SU-DHL-6 (cell line): Measurements from ENCODE around the gene PDE1C.

Experiments used
- H2AFZ ChIP-seq: fragments of 200-600 bp; sonication (generic); 2 replicates; pipeline ENCODE4 v1.6.1; 2014; ENCODE audit warnings: low read depth, mild to moderate bottlenecking, moderate library complexity, mixed read lengths, antibody characterized with exemption, low read length; ENCODE audit not compliant: severe bottlenecking
- H3F3A ChIP-seq: fragments of 200-600 bp; shearing (Covaris generic); 2 replicates; pipeline ENCODE4 v1.6.0; 2016; ENCODE audit warnings: antibody characterized with exemption, mild to moderate bottlenecking; ENCODE audit not compliant: insufficient read depth
- H3K27ac ChIP-seq: fragments of 200-600 bp; sonication (generic); 2 replicates; pipeline ENCODE4 v1.5.1; 2016; ENCODE audit warnings: low read depth, mild to moderate bottlenecking, low read length, moderate library complexity, mixed read lengths
- H3K27me3 ChIP-seq: fragments of 200-600 bp; sonication (generic), shearing (Covaris generic); 2 replicates; pipeline ENCODE4 v1.6.0; 2014; ENCODE audit warnings: mild to moderate bottlenecking, low read length
- H3K36me3 ChIP-seq: fragments of 200-600 bp; sonication (generic); 2 replicates; pipeline ENCODE4 v1.6.1; 2014; ENCODE audit warnings: mild to moderate bottlenecking, low read length, mixed read lengths
- H3K4me2 ChIP-seq: fragments of 300-600, 200-600 bp; shearing (Covaris generic), sonication (generic); 2 replicates; pipeline ENCODE4 v1.6.0; 2014; ENCODE audit warnings: low read length, low read depth, mild to moderate bottlenecking; ENCODE audit not compliant: poor library complexity, severe bottlenecking
- H3K4me3 ChIP-seq: fragments of 200-600 bp; sonication (generic); 2 replicates; pipeline ENCODE4 v1.5.1; 2014; ENCODE audit warnings: antibody characterized with exemption, low read length, mild to moderate bottlenecking, mixed read lengths; ENCODE audit not compliant: insufficient read depth, poor library complexity, severe bottlenecking
- H3K79me2 ChIP-seq: fragments of 200-600 bp; sonication (generic); 2 replicates; pipeline ENCODE4 v1.6.1; 2014; ENCODE audit warnings: mild to moderate bottlenecking, low read length, moderate library complexity; ENCODE audit not compliant: insufficient read depth
- H3K9ac ChIP-seq: fragments of 200-600 bp; sonication (generic); 2 replicates; pipeline ENCODE4 v1.7.0; 2014; ENCODE audit warnings: mild to moderate bottlenecking, low read length
- H3K9me2 ChIP-seq: fragments of 200-600 bp; sonication (generic); replicated peaks from 2 replicates; pipeline ENCODE4 v1.6.1; 2014; ENCODE audit warnings: low read length; ENCODE audit not compliant: insufficient read depth
- H3K9me3 ChIP-seq: fragments of 200-600 bp; sonication (generic); 2 replicates; pipeline ENCODE4 v1.6.1; 2014; ENCODE audit warnings: low read length, mixed read lengths; ENCODE audit not compliant: insufficient read depth
- H4K20me1 ChIP-seq: fragments of 200-600 bp; sonication (generic); 2 replicates; pipeline ENCODE4 v1.6.1; 2014; ENCODE audit warnings: low read depth, mild to moderate bottlenecking, antibody characterized with exemption, low read length, moderate library complexity, mixed read lengths
- EZH2phosphoT487 ChIP-seq: fragments of 200-600 bp; sonication (generic), shearing (Covaris generic); conservative IDR thresholded peaks from 2 replicates; pipeline ENCODE4 v1.6.1; 2018; ENCODE audit warnings: mild to moderate bottlenecking, antibody characterized with exemption, low read length, moderate library complexity, mixed read lengths
- TF ChIP-seq, protein P1 (sequence below): fragments of 200-600 bp; sonication (generic); IDR thresholded peaks from one replicate; pipeline ENCODE4 v1.5.1; 2017; ENCODE audit warnings: antibody characterized with exemption, mild to moderate bottlenecking, low read length, moderate library complexity; ENCODE audit not compliant: insufficient read depth, poor library complexity, severe bottlenecking

Gene PDE1C

DNA sequence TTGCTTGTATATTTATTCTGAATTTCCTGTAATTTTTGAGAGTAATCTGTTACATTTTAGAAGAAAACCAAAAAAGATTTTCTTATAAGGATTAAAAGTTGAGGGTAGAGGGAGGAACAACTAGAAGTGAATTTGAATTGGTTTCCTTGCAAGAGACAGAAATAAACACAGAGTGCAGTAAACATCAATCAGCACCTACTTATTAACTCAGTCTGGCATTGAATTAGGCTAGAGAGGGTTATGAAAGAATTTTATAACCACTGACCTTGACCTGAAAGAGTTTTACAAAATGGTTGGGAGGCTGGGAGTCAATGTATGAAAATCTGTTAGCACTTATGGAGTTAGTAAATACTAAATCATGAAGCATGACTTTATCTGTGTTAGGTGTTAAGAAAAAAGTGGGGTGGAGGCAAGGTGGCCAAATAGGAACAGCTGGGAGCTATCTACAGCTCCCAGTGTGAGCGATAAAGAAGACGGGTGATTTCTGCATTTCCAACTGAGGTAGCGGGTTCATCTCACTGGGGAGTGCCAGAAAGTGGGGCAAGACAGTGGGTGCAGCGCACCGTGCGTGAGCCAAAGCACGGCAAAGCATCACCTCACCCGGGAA is 106.5 kb downstream of the PDE1C start:
- Histone ChIP-seq H3K4me2 (no peak overlapping the region), H3K9me3 (no peaks in the 10 kb centered on the region), H4K20me1 (no peaks in the 10 kb centered on the region), H3K79me2 (no peaks in the 10 kb centered on the region), H3K27ac (no peak overlapping the region), H3K27me3 (no peaks in the 10 kb centered on the region), H3K4me3 (no peak overlapping the region), H3F3A (no peaks in the 10 kb centered on the region), H3K9ac (no peak overlapping the region), H3K36me3 (no peaks in the 10 kb centered on the region), H3K9me2 (no peaks in the 10 kb centered on the region), H2AFZ (no peak overlapping the region)
- no peak for TF ChIP-seq EZH2phosphoT487
- TF ChIP-seq, protein P1, sequence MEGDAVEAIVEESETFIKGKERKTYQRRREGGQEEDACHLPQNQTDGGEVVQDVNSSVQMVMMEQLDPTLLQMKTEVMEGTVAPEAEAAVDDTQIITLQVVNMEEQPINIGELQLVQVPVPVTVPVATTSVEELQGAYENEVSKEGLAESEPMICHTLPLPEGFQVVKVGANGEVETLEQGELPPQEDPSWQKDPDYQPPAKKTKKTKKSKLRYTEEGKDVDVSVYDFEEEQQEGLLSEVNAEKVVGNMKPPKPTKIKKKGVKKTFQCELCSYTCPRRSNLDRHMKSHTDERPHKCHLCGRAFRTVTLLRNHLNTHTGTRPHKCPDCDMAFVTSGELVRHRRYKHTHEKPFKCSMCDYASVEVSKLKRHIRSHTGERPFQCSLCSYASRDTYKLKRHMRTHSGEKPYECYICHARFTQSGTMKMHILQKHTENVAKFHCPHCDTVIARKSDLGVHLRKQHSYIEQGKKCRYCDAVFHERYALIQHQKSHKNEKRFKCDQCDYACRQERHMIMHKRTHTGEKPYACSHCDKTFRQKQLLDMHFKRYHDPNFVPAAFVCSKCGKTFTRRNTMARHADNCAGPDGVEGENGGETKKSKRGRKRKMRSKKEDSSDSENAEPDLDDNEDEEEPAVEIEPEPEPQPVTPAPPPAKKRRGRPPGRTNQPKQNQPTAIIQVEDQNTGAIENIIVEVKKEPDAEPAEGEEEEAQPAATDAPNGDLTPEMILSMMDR: no peak

DNA sequence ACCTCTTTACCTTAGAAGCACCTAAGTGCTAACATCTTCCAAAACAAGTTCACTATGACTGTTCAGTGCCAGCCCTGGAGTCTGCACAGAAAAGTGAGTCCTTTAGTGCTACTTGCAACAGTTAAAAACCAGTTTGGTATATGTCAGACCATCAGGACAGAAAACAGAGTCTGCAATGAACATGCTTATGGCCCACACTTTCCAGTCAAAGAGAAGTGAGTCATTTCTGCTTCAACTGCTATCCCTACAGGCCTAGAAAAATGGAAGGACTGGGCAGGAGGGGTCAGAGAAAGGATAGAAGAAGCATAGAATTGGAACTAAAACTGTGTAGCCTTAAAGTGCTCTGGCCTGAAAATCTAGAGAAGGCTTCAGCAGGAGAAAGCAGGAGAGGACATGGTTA is 108.0 kb downstream of the PDE1C start:
- H3K36me3 ChIP-seq: no peaks in the 10 kb centered on the region
- H3K9me3 ChIP-seq: no peaks in the 10 kb centered on the region
- H3K9me2 ChIP-seq: no peaks in the 10 kb centered on the region
- no peak overlapping the region for H3K27ac ChIP-seq
- no peak overlapping the region for H3K9ac ChIP-seq
- no peak for TF ChIP-seq EZH2phosphoT487
- TF ChIP-seq, protein P1: no peak
- no peaks in the 10 kb centered on the region for H3F3A ChIP-seq
- H3K4me3 ChIP-seq: no peak overlapping the region
- no peak overlapping the region for H2AFZ ChIP-seq
- H3K4me2 ChIP-seq: no peak overlapping the region
- no peaks in the 10 kb centered on the region for H4K20me1 ChIP-seq
- H3K79me2 ChIP-seq: no peaks in the 10 kb centered on the region
- no peaks in the 10 kb centered on the region for H3K27me3 ChIP-seq

DNA sequence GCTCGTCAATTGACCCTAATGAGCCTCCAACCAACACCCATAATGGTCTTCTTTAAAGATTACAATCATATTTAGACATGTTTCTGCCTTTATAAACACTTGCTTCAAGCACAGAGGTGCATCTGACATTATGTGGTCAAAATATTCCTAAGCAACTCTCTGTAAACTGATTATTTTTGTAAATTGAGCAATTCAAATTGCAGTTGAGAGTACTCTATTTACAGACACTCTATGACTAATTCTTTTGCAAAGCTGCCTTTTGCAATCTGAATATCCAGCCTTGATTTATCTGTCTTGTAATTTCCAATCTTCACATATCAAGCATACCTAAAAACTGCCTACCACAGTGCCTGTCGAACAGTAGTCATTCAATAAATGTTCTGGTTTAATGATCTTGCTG is 112.0 kb downstream of the PDE1C start:
- no peaks in the 10 kb centered on the region for H3F3A ChIP-seq
- no peaks in the 10 kb centered on the region for H3K27me3 ChIP-seq
- no peaks in the 10 kb centered on the region for H3K9me3 ChIP-seq
- H3K79me2 ChIP-seq: no peaks in the 10 kb centered on the region
- H4K20me1 ChIP-seq: no peaks in the 10 kb centered on the region
- H3K4me3 ChIP-seq: no peak overlapping the region
- H3K9me2 ChIP-seq: no peaks in the 10 kb centered on the region
- no peak overlapping the region for H3K27ac ChIP-seq
- H3K4me2 ChIP-seq: no peak overlapping the region
- H3K36me3 ChIP-seq: no peaks in the 10 kb centered on the region
- no peak overlapping the region for H3K9ac ChIP-seq
- TF ChIP-seq, protein P1: no peak
- no peak for TF ChIP-seq EZH2phosphoT487
- no peak overlapping the region for H2AFZ ChIP-seq
